IPS-NIHi11 (cell line): ENCODE results near the gene COX7B2.

Experiments used
- DNase-seq: peaks from one replicate; pipeline ENCODE4 v3.0.0; 2012; ENCODE audit warnings: mixed read lengths, low spot score

COX7B2 gene

DNA sequence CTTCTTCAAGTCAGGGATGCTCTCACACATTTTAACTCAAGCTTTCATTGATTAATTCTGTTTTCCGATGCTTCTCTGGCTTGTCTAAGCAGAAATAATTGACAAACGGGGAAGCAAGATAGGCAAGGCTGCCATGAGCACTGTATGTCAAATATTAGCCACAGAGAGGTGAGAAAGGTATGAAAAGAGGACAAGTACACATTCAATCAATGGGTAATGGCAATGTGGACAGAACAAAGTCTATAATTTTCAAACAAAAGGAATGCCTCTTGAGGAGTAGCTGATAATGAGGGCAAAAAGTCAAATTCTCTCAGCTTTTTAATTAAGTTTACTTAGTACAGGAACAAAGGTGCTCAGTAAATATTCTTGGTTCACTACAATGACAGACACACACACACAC is 19.6 kb downstream of the COX7B2 start:
- no peak for DNase-seq

DNA sequence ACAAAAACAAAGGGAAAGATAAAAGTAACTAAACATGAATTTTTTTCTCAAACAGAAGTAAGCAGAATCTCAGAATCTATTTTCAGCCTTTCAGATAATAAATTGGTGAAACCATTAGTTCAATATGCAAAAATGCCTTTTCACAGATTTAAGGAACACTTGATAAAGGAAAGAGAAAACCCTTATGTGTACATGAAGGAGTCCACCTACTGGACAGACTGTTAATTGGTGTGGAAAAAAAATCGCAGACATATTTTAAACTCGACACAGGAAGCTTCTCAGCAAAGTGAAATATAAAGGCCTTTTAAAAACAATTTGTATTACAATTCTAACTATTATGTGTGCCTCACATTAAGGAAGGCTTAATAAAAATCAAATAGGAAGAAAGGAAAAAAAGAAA is 22.3 kb downstream of the COX7B2 start:
- no peak for DNase-seq

DNA sequence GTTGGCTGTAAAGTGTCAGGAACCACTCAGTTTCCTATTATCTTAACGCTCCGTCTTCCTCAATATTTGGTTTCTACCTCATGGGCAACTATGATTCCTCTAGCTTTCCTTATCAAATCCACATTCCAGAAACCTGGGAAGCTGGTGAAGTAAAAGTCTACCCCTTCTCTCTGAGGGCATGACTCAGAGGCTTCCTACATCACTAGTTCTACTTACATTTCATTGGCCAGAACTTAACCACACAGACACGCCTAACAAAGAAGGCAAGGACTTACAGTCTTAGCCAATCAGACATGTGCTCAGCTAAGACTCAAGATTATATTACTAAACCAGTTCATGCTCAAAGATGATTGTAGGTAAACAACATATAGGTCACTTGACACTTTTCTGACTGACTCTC is 30.4 kb downstream of the COX7B2 start:
- DNase-seq, result no peak

DNA sequence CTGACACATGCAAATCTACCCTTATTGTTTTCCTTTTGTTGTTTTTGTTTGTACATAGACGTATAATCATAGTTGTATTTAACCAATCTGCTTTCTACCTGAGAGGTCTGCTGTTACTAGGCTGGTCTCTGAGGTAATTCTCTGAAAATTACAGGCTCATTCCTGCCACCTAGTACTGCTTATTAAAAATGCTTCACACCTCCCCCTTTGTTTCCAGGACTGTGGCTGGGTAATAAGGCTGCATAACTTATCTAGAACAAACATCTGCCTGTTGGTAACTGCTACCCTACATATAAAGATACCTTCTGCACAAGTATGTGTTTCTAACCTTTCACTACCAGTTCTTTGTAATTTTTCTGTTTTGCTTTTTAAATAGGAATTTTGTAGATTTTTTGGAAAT is 34.2 kb downstream of the COX7B2 start:
- no peak for DNase-seq

DNA sequence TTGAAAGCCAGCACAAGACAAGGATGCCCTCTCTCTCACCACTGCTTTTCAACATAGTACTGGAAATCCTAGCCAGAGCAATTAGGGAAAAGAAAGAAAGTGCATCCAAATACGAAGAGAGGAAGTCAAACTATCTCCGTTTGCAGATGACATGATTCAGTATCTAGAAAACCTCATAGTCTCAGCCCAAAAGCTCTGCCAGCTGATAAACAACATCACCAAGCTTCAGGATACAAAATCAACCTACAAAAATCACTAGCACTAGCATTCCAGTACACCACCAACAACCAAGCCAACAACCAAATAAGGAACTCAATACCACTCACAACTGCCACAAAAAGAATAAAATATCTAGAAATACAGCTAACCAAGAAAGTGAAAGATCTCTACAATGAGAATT is 38.6 kb downstream of the COX7B2 start:
- no peak for DNase-seq

DNA sequence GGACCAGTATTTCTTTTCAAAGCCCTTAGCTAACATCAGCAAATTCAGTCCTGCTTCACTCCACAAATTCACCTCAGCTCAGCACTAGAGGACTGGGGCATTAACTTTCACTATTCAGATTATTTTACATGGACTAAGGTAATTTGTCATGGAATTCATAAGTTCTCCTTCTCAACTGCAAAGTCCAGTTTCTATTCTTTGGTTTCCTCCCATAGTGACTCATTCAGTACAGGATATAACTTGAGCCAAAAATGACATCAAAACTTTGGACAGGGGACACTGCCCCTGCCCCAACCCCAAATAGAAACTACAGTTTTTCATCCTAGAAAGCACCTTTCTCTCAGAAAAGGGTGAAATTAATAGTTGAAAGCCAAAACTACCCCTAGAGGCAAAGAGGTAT is 52.7 kb downstream of the COX7B2 start:
- DNase-seq, result no peak

DNA sequence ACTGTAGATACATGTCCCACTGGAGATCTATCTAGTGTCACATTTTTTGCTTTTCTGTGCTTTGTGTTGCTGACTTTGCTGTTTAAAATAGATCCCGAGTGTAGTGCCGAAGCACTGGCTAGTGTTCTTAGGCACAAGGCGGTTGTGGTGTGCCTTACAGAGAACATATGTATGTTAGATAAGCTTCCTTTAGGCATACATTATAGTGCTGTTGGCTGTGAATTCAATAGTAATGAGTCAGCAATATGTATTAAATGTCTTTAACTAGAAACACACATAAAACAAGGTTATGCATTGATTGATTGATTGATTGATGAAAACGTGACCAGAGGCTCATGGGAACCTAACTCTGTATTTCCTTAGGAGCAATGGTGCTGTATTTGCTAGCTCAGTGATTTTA is 56.2 kb downstream of the COX7B2 start:
- DNase-seq, result no peak

DNA sequence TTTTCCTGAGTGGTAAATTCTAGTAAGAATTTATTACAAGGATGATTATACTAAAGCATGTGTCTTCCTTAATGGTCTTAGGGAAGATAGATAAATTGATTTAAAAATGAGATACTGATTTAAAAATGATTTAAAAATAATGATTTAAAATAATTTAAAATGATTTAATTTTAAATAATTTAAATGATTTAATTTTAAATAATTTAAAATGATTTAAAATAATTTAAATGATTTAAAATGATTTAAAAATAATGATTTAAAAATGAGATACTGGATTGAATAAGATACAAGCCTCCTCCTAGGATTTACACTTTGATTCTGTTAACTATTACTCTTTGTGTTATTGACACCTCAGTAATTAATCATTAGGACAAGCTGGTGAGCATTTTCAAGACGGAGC is 59.0 kb downstream of the COX7B2 start:
- no peak for DNase-seq

DNA sequence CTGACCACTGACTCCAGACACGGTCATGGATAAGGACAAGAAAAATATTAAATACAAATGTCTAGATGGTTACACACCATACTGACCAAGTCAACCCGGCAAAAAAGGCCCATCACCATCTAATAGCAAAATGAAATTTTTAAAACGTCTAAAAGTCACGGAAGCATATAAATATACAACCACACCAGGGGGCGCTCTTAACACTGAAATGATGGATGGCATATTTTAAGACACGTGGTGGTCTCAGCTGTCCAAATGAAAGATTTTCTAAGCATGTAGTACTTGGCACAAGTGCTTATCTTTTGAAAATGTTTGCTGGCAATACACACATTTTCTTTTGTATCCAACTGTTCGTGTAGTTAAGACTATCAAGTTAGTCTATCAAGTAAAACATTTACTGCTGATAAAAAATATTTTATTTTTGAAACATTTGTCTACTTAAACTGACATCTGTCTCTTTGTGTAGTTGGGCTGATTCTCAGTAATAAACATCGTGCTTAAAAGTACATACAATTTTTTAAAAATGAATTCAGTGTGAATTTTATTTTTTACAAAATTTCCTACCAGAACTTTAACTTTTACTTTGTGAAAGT is 64.6 kb downstream of the COX7B2 start:
- peak; percentile 23 for DNase-seq

DNA sequence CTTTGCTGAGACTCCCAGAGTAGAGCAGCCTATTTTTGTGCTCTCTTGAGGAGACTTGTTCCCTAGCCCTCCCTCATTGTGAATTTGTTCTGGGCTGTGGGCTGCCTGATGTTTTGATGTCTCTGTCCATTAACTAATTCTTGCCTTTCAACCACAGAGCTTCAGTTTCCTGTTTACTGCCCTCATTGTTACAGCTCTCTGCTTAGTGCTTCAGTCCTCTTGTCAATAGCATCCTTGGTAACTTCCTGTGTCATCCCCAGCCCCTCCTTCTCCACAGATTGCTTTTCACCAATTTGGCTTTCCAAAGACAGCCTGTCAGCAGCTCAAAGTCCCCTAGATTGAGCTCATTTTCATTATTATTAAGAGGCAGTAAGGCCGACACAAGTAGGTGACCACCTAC is 69.9 kb downstream of the COX7B2 start:
- DNase-seq, result peak; percentile 26

DNA sequence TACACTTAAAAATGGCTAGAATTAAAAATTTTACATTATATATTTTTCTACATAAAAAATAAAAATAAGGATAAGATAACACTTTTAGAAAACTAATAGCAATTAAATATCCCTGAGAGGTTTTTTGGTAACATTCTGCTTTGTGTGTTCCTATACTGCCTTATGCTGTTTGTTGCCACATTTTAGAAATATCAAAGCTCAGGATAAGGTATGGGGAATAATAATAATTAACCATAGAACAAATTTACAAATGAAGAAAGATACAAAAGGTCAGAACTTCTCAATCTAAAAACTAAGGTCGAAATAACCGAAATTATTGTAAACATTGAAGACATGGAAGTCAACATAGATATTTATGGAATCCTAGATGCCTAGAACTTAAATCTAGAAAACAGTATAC is 71.4 kb downstream of the COX7B2 start:
- no peak for DNase-seq

DNA sequence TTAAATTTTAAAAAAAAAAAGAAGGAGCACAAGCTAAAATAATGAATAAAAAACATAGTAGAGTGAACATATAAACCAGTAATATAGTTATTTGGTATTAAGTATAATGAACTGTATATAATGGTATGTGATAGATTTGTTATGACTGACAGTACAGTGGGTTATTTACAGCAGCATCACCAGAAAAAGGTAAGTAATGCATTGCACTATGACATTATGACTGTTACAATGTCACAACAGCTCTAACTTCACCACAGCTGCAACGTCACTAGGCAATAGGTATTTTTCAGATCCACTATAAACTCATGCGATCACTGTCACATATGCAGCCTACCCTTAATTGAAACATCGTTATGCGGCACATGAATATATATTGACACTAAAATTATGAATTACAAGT is 72.5 kb downstream of the COX7B2 start:
- DNase-seq, result no peak

DNA sequence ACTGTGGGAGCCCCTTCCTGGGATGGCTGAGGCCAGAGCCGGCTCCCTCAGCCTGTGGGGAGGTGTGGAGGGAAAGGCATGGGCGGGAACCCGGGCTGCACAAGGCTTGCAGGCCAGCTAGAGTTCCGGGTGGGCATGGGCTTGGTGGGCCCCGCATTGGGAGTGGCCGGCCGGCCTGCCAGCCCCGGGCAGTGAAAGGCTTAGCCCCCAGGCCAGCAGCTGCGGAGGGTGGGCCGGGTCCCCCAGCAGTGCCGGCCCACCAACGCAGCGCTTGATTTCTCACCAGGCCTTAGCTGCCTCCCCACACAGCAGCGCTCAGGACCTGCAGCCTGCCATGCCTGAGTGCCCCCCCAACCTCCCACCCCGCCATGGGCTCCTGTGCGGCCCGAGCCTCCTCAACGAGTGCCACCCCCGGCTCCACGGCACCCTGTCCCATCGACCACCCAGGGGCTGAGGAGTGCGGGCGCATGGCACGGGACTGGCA is 78.0 kb downstream of the COX7B2 start:
- DNase-seq, result no peak

DNA sequence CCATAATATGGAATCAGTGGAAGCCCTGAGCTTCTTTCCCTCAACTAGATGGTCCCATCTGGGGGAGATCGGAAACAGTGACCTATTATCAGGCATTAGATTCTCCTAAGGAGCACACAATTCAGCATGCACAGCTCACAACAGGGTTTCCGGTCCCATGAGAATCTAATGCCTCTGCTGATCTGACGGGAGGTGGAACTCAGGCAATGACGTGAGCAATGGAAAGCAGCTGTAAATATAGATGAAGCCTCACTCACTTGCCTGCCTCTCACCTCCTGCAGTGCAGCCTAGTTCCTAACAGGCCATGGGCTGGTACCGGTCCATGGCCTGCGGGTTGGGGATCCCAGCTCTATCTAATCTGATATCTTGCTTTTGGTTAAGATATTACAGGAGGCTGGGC is 88.9 kb downstream of the COX7B2 start:
- no peak for DNase-seq

DNA sequence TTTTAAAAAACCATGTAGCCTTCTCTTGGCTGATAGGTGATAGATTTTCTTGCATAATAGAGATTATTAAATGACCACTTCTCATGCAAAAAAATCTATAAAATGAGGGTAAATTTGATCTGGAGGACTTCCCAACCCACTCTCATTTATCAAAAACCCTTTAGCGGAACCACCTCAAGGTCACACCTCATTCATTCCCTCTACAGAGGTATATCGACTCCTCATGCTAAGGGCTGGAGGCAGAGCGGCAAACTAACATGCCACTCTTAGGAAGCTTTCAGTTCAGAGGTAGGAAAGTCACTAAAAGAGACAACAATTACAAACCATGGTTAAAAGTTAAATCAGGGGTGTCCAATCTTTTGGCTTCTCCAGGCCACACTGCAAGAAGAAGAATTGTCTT is 90.0 kb downstream of the COX7B2 start:
- DNase-seq, result no peak

DNA sequence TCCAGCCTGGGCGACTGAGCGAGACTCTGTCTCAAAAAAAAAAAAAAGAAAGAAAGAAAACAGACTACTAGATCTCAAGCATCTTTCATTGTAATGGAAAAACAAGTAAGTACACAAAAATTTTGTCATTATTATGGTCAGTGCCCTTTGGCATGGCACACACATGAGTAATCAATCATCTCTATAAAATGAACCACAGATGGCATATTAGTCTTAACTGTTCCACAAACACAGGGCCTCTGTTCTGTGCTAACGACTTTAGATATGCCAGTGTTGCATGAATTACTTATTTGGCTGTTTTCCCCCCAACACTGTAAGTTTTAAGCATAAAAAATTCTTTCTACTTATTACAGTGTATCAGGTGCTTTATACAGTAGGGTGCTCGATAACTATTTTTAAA is 90.4 kb downstream of the COX7B2 start:
- no peak for DNase-seq

DNA sequence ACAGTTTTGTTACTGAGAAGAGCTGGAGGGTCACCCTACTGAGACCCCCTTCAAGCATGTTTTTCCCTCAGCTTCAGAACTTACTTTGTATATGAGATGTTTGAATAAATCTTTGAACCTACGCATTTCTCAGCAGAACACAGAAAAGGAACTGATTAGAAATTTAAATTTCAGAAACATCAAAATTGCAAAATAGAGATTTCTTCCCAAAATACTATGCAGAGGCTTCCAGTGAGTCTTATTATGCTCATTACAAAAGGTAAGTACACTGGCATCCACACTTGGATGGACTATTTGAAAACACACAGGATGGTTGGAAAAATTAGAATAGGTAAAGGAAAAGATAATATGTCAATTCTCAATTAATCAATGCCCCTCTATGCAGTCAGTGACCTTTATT is 91.2 kb downstream of the COX7B2 start:
- DNase-seq, result no peak

DNA sequence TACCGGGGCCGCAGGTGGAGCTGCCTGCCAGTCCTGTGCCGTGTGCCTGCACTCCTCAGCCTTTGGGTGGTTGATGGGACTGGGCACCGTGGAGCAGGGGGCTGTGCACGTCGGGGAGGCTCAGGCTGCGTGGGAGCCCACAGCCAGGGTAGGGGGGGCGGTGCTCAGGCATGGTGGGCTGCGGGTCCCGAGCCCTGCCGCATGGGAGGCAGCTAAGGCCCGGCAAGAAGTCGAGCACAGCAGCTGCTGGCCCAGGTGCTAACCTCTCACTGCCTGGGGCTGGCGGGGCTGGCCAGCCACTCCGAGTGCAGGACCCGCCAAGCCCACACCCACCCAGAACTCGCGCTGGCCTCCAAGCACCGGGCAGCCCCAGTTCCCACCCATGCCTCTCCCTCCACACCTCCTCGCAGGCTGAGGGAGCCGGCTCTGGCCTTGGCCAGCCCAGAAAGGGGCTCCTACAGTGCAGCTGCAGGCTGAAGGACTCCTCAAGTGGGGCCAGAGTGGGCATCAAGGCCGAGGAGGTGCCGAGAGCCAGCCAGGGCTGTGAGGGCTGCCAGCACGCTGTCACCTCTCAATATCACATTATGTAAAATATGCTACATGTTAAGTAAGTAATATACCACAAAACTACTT is 104.1 kb downstream of the COX7B2 start:
- no peak for DNase-seq

DNA sequence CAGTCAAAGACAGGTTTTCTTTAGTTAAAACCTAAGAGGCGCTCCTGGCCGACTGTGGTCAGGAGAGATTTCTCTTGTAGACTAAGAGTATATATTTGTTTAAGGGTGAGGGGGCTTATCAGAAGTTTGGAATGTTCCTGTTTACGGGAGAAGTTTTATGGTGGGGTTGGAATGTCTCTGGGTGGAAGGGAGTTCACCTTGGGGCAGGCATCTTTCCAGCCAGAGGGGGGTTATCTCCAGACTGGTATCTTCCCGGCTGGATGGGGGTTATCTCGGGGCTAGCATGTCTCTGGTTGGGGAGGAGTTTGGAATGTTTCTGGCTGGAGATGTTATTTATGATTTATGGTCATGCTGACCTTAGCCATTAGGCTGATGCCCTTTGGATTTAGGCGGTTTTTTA is 116.0 kb downstream of the COX7B2 start:
- no peak for DNase-seq

DNA sequence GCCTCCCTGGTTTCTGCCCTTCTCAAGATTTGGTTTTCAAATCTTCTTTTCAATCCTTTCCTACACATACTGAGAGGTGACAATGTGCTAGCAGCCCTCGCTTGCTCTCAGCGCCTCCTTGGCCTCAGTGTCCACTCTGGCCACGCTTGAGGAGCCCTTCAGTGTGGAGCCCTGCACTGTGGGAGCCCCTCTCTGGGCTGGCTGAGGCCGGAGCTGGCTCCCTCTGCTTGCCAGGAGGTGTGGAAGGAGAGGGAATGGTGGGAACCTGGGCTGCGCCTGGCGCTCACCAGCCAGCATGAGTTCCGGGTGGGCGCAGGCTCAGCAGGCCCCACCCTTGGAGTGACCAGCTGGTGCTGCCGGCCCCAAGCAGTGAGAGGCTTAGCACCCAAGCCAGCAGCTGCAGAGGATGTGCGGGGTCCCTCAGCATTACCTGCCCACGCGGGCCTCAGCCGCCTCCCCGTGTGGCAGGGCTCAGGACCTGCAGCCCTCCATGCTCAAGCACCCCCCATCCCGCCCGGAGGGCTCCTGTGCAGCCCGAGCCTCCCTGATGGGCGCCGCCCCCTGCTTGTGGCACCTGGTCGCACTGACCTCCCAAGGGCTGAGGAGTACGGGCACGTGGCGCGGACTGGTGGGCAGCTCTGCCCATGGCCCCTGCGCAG is 127.5 kb downstream of the COX7B2 start:
- no peak for DNase-seq

DNA sequence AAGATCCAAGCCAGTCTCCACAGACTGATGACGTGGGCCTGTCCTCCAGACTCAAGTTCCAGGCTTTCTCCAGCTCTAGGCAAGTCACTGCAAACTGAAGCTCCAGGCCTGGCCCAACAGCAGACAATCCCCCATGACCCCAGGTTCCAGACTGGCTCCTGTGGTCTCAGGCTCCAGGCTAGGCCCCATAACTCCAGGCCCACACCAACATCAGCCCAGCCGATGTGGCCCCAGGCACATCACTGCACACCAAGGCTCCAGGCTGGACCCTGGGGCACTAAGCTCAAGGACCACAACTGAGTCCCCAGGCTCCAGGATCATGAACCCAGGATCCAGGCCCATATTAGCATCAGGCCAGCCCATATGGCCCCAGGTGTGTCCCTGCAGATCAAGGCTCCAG is 143.6 kb downstream of the COX7B2 start:
- no peak for DNase-seq

DNA sequence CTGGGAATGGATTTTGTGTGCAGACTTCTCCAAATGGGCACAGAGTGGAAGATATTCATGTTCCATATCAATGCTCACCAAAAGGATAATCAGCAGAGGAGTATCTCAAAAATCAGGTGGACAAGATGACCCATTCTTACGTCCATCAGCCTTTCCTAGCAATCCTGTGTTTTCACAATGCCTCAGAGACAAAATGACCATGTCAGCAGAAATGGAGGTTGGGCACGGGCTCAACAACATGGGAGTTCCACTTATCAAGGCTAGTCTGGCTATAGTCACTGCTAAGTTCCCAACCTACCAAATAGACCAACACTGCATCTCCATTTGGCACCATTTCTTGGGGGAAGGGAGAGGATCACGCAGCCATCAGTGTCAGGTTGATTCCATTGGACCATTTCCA is 179.0 kb downstream of the COX7B2 start:
- no peak for DNase-seq

DNA sequence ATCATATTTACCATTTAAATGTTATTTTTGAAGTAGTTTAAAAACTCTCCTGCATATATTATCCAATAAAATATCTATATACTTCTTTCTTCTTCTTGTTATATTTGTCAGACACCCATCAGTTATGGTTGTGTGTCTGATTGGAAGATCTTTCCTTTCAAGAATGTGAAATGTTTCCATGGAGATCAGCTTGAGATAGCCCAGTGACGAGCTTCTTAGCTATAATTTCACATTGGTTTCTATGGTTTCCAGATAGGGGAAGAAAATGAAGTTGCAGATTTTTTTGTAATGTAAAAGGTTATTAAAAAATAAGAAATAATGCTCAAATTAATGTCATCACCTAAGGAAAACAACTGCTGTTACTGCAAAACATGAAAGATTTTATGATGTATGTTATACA is 189.0 kb downstream of the COX7B2 start:
- DNase-seq, result no peak

DNA sequence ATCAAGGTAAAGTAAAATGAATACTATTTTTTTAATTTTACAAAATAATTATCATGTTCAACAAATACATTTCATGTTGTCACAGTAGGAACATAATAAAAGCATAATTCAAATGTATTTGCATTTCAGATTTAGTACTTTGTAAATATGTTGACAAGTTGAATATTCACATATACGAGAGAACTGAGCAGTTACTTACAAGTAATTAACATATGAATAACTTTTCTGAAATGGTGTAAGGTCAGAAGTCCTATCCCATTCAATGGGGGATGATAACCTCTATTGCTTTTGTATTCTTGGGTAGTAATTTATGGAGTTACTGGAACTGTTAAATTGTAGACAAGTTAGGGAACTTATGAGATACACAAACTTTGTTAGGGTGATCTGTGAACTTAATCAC is 191.1 kb downstream of the COX7B2 start:
- no peak for DNase-seq
